ENCODE results near the gene DESI2.
"Not testable (repeated sequence)": the region's sequence is repeated elsewhere in the genome, so short reads cannot be mapped to it uniquely, and the experiment has no call there.

DESI2 gene

GRCh38 chr1:244709476-244710368, 56.8 kb downstream of the DESI2 start:
- FAIRE-seq, result no peak

- no peak for FAIRE-seq
These were observed 57.6 kb downstream of the DESI2 start for GRCh38 chr1:244710474-244711062.

- no peak for FAIRE-seq
These were observed 59.7 kb downstream of the DESI2 start for GRCh38 chr1:244712669-244713068.

GRCh38 chr1:244713332-244713731, 60.4 kb downstream of the DESI2 start:
- FAIRE-seq, result no peak

- no peak for FAIRE-seq
These were observed 75.0 kb downstream of the DESI2 start for GRCh38 chr1:244727871-244728474.

- FAIRE-seq, result no peak
These were observed 77.4 kb downstream of the DESI2 start for GRCh38 chr1:244730153-244730933.

- no peak for FAIRE-seq
These were observed 78.1 kb downstream of the DESI2 start for GRCh38 chr1:244730934-244731434.

GRCh38 chr1:244731651-244732050, 78.7 kb downstream of the DESI2 start:
- FAIRE-seq, result no peak

- FAIRE-seq, result no peak
These were observed 80.0 kb downstream of the DESI2 start for GRCh38 chr1:244732851-244733450.

- FAIRE-seq, result no peak
These were observed 82.5 kb downstream of the DESI2 start for GRCh38 chr1:244735404-244735803.

GRCh38 chr1:244735876-244736561, 83.1 kb downstream of the DESI2 start:
- no peak for FAIRE-seq

GRCh38 chr1:244739140-244739539, 86.2 kb downstream of the DESI2 start:
- FAIRE-seq, result not testable (repeated sequence)

GRCh38 chr1:244740027-244740617, 87.2 kb downstream of the DESI2 start:
- FAIRE-seq, result not testable (repeated sequence)

GRCh38 chr1:244741692-244742091, 88.8 kb downstream of the DESI2 start:
- no peak for FAIRE-seq

GRCh38 chr1:244749230-244750016, 96.5 kb downstream of the DESI2 start:
- FAIRE-seq, result no peak

GRCh38 chr1:244751271-244751895, 98.5 kb downstream of the DESI2 start:
- no peak for FAIRE-seq

- FAIRE-seq, result no peak
These were observed 102.7 kb downstream of the DESI2 start for GRCh38 chr1:244755673-244756072.

- no peak for FAIRE-seq
These were observed 104.4 kb downstream of the DESI2 start for GRCh38 chr1:244757091-244757939.

Data from G401.6 (cell line).